ENCODE results near the gene FBN3.
A peak's percentile ranks its signal among the peaks of the same experiment; 100 is the strongest.
"Not testable (repeated sequence)": the region's sequence is repeated elsewhere in the genome, so short reads cannot be mapped to it uniquely, and the experiment has no call there.

The FBN3 gene

DNA sequence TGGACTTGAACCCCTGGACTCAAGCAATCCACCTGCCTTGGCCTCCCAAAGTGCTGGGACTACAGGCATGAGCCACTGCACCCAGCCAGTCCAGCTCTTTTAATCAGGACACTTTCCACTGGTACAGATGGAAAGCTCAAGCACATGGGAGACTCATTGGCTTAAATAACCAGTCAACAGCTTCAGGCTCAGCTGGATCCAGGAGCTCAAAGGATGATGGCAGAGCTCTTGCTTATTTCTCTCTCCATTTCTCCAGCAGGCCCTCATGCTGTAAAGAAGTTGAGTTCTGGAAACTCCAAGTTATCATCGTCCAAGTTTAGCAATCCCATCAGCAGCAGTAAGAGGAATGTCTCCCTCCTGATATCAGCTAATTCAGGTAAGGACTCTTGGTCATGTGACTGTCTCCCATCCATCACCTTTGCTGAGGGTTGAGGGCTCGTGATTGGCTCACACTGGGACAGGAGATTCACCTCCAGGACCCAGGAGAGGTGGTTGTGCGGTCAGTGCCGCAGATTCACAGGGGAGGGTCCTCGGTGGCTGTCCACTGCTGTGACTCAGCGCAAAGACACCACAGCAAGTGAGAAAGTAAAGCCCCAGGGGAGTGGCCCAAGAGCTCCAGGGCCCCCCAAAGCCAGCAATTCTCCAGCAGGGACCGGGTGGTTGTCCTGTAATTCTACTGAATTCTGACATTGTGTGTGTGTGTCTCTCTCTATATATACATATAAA lies 91.7 kb downstream of the FBN3 start:
- DNase-seq (ENCODE audit: low read depth in 3 of 3) = no peak

DNA sequence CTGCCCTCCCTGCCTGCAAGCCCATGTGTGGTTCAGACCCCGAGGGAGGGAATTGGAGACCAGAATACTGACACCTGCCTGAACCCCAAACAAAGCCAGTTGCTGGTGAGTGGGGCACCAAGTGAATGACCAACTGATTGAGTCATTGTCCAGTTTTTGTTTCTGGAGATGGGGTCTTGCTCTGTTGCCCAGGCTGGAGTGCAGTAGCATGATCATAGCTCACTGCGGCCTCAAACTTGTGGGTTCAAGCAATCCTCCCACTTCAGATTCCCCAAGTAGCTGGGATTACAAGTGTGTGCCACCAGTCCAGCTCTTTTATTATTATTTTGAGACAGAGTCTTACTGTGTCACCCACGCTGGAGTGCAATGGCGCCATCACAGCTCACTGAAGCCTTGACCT lies 92.9 kb downstream of the FBN3 start:
- no peak for DNase-seq (ENCODE audit: low read depth in 3 of 3)

DNA sequence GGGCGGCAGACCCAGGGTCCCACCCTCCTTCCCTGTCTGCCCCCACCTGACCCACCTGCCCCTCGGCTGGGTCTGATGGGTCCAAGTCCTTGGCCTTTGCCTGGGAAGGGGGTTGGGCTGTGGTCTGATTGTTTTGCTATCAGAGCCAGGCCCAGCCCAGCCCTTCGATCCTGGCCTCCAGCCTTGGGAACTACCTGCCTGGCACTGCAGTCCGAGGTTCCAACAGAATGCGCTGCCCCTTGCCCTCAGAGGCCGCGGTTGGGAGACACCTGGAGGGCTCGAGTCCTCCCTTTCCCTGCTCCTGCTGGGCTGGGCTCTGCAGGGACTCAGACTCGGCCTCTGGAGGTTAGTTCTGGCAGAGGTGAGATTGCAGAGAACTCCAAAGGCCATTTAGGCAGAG lies 95.2 kb downstream of the FBN3 start:
- no peak for DNase-seq (ENCODE audit: low read depth in 3 of 3)

DNA sequence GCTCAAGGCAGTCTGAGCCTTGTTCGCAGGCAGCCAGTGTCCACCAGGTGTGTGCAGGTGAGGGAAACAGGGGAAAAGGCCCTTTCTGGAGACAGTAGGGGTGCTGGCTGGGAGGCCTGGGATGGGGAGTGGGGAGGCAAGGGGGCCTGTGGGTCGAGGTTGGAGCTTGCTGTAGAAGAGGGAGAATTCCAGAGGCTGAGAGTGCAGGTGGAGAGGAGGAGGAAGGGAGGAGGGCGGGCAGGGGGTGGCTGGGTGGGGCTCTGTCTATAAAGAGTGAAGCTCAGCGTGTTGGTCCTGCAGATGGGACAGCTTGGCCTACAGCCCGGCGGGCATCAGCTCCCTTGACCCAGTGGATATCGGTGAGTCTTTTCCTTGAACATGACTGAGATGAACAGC lies 96.9 kb downstream of the FBN3 start, which contains the start of gene CCL25:
CCL25 (plus strand) TSS at position 297 of the 396 bp plus-strand sequence. CDS start 290 bp downstream, outside the sequence.
- DNase-seq (ENCODE audit: low read depth in 3 of 3) = no peak

DNA sequence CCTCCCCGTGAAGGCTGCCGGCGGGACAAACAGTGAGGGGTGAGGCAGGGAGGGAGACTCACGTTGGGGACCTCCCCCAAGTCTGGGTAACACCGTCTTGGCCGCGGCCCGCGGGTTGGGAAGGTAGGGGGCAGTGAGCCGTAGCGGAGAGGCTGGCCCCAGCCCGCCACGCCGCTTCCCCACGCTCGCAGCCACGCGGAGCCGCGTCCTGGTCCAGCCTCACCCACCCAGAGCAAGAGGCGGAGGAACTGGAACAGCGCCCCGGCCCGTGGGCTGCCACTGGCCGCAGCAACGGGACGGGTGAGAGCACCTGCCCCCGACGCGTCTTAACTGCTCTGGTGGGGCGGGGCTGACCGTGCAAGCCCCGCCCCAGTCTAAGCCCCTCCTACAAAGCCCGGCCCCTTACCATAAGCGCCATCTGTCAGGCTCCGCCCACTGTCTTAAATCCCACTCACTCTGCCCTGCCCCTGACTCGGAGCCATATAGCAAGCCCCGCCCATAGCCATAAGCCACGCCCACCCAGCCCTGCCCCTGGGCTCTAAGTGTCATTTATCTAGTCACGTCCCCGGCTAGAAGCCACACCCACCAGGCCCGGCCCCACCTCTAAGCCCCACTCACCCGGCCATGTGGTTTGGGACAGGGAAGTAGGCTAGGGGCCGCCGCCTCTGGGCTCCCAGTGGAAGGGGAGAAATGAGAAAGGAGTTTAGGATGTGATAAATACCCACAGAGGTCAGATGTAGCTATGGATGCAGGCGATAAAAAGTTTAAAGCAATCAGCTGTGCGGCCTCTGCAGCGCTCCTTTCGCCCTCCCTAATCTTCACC lies 98.9 kb downstream of the FBN3 start:
- peak; percentile 87 to 96 (median 95) for DNase-seq (ENCODE audit: low read depth in 3 of 3)

DNA sequence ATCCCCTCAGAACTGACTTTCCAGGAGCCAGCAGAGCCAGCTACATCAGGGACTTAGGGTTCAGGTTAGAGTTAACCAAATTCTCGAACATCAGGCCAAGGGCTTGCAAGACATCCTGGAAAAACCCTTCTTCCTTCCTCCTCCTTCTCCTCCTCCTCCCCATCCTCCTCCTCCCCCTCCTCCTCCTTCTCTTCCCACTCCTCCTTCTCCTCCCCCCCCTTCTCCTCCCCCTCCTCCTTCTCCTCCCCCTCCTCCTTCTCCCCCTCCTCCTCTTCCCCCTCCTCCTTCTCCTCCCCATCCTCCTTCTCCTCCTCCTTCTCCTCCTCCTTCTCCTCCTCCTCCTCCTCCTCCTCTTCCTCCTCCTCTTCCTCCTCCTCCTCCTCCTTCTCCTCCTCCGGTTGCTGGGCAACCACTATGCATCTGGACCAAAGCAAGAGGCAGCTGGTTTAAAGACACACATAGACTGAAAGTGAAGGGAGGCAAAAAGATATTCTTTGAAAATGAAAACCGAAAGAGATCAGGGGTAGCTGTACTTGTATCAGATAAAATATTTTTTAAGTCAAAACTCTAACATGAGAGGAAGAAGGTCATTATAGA lies 102.7 kb downstream of the FBN3 start:
- no peak for DNase-seq (ENCODE audit: low read depth in 3 of 3)

DNA sequence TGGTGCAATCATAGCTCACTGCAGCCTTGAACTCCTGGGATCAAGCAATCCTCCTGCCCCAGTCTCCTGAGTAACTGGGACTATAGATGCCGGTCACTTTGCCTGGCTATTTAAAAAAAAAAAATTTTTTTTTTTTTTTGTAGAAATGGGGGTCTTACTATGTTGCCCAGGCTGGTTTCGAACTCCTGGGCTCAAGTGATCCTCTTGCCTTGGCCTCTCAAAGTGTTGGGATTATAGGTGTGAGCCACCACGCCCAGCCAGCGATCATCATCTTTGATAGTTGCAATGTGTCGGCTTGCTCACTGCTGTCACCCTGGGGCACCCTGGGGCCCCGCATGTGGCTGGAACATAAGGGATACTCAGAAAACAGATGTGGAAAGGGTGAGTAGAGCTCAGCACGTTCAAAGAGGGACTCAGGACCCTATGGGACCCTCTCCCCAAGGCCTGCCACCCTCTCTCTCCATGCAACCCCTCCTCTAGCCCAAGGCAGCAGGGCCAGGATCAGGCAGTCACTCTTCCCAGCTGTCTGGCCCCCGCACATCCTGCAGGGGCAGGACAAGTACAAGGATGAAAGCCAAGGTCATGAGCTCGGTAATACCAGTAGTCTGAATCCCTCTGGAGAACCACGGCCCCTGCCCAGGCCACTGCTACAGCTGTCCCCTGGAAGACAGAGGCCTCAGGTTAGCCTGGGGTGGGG lies 103.4 kb downstream of the FBN3 start:
- DNase-seq (ENCODE audit: low read depth in 3 of 3) = no peak

DNA sequence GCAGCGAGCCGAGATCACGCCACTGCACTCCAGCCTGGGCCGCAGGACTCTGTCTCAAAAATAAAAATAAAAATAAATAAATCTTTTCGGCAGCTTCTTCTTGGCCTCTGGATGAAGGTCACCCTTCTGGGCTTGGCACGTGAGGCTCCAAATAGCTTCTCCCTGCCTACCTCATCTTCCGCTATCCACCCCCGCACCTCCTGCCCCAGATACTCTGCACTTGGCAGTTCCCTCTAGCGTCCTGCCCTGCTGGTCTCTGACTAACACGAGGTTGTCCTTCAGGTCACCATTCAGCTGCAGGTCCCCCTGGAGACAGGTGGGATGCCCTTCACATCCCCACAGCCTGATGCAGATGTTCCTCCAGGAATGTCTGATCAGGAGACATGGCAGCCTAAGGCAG lies 105.4 kb downstream of the FBN3 start:
- DNase-seq (ENCODE audit: low read depth in 3 of 3) = no peak

DNA sequence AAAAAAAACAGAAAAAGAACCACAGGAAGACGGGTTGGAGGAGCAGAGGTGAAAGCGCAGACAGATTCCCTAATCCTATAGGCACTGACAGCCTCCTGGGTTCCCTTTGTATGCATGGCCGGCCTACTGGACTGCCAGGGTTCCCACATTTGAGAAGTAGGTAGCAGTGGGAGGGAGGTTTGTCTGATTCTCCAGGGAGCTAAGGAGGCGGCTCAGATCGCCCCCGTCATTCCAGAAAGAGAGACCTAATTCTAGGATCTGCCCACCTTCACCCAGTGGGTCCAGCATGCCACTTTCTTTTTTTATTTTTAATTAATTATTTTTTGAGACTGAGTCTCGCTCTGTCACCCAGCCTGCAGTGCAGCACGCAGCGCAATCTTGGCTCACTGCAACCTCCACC lies 106.5 kb downstream of the FBN3 start:
- no peak for DNase-seq (ENCODE audit: low read depth in 3 of 3)

DNA sequence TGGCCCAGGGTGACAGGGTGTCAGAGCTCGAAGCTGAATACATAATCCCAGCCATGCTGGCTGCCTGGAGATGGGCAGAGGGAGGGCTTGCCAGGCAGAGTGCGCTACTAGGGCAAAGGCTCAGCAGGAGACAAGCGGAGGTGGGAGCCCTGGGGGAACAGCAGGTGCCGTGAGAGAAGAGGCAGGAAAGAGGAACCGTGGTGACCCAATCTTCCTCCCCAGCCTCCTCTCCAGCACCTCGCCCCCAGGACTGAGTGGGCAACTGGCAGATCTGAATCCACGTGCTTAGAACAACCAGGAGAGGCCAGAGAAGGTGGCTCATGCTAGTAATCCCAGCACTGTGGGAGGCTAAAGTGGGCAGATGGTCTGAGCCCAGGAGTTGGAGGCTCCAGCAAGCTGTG lies 107.9 kb downstream of the FBN3 start:
- DNase-seq (ENCODE audit: low read depth in 3 of 3) = no peak

DNA sequence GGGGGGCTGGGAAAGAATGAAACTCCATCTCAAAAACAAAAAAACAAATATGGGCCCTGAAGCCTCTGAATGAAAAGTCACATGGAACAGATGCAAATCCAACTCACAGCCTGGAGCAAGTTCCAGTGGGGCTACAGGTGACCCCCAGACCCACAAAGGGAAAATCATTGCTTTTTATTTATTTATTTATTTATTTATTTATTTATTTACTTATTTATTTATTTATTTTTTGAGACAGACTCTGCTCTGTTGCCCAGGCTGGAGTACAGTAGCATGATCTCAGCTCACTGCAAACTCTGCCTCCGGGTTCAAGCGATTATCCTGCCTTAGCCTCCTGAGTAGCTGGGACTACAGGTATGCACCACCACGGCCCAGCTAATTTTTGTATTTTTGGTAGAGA lies 110.2 kb downstream of the FBN3 start:
- DNase-seq (ENCODE audit: low read depth in 3 of 3) = no peak

DNA sequence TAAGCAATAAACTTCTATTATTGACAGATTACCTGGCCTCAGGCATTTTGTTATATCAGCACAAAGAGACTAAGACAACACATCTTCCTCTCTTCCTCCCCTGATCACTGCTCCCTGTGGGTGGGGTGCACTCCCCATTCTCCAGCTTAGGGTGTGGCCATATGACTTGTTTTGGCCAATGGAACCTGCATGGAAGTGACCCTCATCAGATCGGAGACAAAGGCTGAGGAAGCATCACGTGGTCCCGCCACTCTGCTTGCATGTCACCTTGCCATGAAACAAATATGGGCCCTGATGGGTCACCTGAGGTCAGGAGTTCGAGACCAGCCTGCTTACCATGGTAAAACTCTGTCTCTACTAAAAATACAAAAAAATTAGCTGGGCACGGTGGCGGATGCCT lies 110.6 kb downstream of the FBN3 start:
- DNase-seq (ENCODE audit: low read depth in 3 of 3) = no peak

DNA sequence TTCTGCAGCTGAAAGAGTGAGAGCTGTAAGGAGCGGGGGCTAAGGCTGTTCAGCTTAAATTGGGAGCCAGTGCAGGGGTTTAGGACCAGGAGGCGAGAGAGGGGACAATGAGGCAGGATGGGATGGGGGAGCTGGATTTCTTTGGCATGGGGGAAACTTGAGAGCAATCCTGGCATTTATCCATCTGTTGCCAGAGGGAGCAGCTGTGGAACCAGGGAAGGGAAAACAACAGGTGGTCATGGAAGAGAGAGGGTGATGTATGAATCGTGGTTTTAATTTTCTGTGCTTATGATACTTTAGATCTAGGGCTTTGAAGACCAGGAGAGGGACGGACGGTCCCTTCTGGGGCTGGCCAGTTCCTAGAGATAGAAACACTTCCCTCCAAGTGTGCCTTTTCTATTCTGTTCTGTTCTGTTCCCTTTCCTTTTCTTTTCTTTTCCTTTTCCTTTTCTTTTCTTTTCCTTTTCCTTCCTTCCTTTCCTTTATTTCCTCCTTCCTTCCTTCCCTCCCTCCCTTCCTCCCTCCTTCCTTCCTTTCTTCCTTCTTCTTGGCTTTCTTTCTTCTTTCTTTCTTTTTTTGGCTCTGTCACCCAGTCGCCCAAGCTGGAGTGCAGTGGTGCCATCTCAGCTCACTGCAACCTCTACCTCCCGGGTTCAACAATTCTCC lies 112.8 kb downstream of the FBN3 start:
- no peak for DNase-seq (ENCODE audit: low read depth in 3 of 3)

DNA sequence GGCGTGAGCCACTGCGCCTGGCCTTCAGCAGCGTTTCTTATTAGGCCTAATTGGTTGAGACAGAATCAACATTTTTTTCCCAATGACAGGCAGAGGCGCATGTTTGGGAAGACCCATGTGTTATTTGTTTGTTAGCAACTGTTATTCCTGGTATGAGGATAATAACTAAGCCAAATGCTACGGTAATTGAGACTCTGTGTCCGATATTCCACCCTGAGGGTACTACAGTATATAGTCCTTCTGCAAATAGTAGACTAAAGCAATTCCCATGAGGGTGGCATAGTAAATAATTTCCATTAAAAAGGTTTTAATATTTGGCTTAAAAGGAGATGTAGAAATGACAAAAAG lies 115.2 kb downstream of the FBN3 start:
- no peak for DNase-seq (ENCODE audit: low read depth in 3 of 3)

DNA sequence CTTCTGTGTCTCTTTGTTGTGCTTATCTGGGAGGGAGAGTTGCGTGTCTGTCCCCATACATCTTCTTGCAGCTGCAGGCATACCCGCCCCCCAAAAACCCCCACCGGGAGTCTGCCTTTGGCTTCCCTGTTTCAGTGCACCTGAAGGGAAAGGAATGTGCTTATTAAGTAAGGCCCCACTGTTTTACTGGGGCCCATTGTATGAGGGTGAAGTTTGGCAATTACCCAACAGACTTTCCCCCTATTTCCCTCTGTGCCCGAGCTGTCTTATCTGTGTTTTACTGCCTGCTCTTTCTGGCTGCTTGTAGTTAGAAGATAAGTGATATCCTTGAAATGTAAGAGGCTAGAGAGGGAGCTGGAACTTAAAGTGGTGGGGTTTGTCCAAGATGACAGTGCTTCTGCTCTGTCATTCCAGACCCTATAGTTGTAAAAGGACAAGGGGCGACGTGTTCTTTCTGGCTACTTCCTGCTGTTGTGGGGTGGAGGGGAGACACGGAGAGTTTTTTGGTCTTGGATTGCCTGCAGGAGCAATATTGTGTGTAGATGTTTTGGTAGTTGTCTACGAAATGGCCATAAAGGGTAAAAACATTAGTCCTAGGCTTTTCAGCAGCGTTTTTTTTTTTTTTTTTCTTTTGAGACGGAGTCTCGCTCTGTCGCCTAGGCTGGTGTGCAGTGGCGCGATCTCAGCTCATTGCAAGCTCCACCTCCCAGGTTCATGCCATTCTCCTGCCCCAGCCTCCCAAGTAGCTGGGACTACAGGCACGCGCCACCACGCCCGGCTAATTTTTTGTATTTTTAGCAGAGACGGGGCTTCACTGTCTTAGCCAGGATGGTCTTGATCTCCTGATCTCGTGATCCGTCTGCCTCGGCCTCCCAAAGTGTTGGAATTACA lies 115.9 kb downstream of the FBN3 start:
- DNase-seq (ENCODE audit: low read depth in 3 of 3) = not testable (repeated sequence)

DNA sequence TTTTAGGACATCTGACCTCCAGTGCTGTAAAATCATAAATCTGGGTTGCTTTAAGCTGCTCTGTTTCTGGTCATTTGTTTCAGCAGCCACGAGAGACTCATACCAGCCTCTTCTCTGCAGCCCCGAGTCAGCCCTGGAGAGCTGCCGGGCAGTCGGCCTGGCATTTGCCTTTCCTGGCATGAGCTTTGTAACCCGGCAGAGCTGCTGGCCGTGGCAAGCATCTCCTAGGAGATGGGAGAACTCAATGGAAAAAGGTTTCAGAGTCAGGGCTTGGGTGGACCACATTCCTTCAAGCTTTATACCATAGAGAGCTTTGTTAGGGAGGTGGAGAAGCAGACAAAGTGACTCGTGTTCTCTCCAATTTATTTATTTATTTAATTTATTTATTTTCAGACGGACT lies 118.4 kb downstream of the FBN3 start:
- DNase-seq (ENCODE audit: low read depth in 3 of 3) = no peak

DNA sequence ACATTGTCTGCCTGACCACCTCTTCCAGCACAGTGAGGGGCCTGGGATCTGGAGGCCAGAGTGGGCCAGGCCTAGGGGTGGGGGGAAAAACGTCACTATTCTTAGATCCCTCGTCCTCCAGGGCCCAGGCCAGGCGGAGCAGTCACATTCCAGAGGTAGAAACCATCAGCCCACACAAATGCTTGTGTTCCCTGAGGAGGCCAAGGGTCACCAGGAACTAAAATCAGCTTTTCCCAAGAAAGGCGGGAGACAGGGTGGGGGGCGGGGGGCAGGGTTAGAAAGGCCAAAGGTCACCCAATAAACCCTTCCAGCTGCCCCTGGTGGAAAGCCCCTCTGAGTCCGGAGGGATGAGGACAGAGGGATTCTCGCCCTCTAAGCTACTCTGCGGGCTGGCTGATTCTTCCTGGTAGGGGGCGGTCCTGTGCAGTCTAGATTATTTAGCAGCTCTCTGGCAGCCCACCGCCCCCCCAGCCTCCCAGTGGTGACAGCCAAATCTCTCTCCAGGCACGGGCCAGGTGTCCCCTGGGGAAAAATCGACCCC lies 120.4 kb downstream of the FBN3 start:
- no peak for DNase-seq (ENCODE audit: low read depth in 3 of 3)

DNA sequence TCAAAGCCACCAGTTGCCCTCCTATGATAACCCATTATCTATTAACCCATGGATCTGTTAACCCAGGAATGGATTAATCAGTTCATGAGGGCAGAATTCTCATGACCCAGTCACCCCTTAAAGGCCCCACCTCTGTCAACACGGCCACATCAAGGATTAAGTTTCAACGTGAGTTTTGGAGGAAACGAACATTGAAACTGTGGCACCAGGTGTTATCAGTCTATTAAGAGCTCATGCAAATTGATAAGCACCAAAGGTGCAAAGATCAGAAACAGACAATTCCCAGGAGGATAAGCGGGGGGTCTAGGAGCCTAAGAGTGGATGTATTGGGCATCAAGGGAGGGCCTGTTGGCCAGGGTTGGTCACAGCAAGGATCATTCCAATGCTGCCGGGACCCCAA lies 124.1 kb downstream of the FBN3 start:
- DNase-seq (ENCODE audit: low read depth in 3 of 3) = no peak

DNA sequence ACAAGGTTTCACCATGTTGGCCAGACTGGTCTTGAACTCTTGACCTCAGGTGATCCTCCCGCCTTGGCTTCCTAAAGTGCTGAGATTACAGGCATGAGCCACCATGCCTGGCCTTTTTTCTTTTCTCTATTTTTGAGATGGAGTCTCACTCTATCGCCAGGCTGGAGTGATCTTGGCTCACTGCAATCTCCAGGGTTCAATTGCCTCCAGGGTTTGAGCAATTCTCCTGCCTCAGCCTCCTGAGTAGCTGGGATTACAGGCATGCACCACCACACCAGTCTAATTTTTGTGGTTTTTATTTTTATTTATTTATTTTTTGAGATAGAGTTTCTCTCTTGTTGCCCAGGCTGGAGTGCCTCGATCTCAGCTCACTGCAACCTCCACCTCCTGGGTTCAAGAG lies 125.1 kb downstream of the FBN3 start:
- not testable (repeated sequence) for DNase-seq (ENCODE audit: low read depth in 3 of 3)

DNA sequence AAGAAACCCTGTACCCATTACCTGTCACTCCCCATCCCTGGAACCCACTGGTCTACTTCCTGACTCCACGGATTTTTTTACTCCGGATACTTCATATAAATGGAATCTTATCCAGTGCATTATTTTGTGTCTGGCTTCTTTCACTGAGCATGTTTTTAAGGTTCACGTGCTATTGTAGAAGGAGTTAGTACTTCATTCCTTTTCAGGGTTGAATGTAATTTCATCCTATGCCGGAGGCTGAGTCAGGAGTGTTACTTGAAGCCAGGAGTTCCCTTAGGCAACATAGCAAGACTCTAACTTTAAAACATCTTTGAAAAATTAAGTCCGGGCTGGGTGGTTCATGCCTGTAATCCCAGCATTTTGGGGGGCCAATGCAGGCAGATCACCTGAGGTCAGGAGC lies 126.0 kb downstream of the FBN3 start:
- DNase-seq (ENCODE audit: low read depth in 3 of 3) = no peak
